ENCODE data around the gene MEGF10.

Gene MEGF10

DNA sequence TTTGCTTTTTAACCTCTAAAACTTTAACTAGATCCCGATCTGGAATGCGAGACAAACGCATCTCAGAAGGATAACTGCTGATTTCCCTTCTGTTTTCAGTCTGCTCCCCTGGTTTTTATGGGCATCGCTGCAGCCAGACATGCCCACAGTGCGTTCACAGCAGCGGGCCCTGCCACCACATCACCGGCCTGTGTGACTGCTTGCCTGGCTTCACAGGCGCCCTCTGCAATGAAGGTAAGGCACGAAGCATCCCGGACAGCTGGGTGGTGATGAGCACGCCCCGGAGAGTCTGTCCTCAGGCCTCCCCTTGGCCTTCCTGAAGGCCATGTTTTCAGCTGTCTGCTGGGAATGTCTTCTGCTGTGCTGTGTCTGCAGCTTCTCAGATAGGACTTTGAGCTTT, 144.0 kb downstream of the MEGF10 start:
- DNase-seq (ENCODE audit: low read depth in 1 of 2, low spot score in 1 of 2): no peak

DNA sequence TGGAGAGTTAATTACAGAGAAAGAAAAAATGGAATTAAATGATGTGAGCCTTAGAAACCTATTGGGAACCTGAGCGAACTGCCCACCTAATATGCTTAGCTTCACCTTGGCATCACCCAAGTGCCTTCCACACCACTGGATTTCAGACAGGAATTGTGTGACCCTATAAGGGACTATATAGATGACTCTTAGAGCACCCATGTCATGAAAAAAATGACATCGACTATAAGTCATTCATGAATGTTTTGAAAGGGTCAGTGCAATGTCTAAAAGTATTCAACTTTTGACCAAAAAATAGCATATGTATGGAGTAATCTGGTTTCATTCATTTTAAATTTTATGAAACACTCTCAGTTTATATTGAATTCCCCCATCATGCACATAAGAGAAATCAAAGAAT, 145.2 kb downstream of the MEGF10 start:
- no peak for DNase-seq (ENCODE audit: low read depth in 1 of 2, low spot score in 1 of 2)

DNA sequence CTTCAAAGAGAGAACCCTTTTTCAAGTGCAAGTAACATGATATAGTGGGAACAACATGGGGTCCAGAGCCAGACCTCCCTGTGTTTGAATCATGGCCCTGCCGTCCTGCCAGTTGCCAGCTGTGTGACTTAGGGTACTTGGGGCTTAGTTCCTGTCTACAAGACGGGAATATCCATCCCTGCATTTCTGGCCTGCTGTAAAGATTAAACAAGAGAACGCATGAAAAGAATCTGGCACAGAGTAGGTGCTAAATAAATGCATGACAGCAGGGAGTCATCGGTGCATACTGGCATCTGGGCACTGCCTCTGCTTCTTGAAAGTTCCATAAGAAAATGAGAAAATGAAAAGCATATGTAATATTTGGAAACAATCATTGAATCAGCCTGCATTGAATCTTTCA, 149.0 kb downstream of the MEGF10 start:
- no peak for DNase-seq (ENCODE audit: low read depth in 1 of 2, low spot score in 1 of 2)

DNA sequence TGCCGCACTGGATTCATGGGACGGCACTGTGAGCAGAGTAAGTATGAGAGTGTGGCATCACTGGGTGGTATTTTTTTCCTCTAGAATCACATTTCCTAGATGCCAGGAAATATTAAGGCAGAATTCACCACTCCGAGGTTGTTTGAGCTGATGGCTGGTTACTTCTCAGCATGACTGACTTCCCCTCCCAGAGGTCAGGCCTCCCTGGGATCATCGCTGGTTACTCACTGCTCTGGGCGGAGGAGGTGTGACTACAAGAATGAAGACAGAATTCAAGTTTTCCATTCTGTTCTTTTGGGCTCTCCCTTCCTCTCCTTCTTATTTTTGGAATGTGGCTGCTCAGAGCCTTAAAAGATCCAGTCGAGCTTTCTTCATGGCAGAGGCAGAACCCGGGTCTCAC, 150.2 kb downstream of the MEGF10 start:
- DNase-seq (ENCODE audit: low read depth in 1 of 2, low spot score in 1 of 2): no peak

DNA sequence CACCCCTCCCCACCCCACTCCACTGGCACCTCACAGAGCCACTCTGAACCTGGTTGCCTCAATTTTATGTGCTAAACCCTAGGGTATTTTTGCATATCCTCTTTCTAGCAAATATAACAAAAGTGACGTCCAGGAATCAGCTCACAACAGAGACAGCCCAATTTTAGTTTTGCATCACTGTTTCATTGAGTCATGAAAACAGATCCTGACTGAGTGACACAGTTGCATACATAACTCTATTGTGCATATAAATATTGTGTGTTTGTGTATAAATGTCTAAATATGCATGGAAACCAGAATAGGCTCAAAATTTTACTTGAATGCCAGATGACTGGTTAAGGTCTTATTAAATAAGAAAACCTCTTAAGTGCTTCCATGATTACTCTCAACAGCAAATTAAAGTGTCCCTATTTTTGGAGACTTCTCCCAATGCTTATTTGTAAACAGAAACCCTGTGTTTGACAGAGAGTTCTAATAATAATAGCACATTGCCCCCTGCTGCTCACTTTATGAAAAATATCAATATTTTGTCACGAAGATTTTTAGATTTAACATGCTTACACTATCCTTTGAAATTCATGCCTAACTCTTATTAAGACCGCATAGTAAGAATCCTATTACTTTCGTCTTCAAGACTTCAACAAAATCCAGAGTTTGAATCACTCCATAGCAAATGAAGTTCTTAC, 151.3 kb downstream of the MEGF10 start:
- DNase-seq (ENCODE audit: low read depth in 1 of 2, low spot score in 1 of 2): no peak

DNA sequence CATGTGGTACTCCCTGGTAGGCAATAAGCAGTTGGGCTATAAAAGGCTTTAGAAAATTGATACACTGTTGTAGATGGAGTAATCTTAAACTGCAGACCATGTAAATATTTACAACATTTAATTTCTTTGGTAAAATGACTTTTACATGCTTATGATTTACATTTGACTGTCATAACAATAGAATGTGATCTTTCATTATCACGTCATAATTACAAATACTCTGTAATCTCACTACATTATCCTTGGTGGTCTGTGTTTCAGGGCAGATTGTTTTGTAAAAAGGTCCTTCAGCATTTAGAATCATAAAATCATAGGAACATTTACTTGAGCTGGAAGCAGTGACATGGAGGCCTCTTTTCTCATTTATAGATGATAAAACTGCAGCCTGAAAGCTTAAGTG, 153.6 kb downstream of the MEGF10 start:
- DNase-seq (ENCODE audit: low read depth in 1 of 2, low spot score in 1 of 2): no peak

DNA sequence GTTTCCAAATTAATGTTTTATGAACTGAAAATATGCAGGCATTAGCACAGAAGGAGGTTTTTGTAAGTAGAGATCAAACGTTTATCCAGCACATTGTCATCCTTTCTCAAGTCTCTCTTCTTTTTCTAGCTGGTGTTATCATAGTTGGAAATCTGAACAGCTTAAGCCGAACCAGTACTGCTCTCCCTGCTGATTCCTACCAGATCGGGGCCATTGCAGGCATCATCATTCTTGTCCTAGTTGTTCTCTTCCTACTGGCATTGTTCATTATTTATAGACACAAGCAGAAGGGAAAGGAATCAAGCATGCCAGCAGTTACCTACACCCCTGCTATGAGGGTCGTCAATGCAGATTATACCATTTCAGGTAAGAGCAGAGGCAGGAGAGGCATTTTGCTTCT, 154.7 kb downstream of the MEGF10 start:
- DNase-seq (ENCODE audit: low read depth in 1 of 2, low spot score in 1 of 2): no peak

DNA sequence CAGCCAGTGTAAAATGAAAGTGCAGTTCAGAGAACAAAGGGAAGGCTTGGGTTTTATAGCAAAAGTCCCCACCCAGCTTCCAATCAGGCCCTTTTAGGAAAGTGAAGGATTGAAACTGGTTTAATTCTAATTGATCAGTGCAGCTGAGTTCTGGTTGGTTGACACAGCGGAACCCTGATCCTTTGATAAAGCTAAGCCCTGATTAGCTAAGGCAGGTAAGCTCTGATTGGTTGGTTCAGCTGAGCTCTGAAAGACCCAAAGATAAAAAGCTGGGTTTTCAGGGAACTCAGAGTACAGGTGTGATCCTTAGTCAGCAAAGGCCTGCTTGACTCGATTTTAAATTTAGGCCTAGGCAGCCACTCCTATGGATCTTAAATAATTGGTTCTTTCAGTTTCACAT, 156.0 kb downstream of the MEGF10 start:
- no peak for DNase-seq (ENCODE audit: low read depth in 1 of 2, low spot score in 1 of 2)

DNA sequence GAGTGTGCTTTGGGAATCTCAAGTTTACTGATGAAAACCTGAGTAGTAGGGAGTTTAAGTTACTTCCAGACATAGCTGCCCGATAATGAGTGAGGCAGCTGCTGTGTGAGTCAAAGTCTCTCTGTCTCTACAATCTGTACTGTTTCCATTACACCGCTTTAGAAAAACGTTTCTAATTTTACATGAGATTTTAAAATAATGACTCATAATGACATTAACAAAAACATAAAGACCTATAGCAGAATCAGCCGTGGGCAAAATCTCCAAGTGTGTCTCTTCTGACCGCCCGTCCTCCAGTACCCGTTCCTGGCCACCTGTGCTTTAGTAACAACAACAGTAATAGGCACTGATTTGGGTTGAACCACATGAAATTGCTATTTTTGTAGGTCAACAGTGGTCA, 157.2 kb downstream of the MEGF10 start:
- no peak for DNase-seq (ENCODE audit: low read depth in 1 of 2, low spot score in 1 of 2)

DNA sequence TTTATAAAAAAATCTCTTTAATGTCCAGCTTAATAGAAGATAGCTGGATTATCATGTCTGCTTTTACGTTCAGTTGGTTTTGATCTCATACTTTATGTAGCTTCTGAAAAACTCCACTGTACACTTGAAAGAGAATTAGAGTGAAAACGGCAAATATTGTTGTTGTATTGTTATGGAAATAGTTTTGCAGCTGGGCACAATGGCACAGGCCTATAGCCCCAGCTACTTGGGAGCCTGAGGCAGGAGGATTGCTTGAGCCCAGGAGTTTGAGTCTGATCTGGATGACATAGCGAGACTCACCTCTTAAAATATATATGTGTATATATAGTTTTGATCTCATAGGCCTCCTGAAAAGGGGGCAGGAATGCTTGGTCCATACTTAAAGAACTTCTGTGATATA, 159.4 kb downstream of the MEGF10 start:
- no peak for DNase-seq (ENCODE audit: low read depth in 1 of 2, low spot score in 1 of 2)

DNA sequence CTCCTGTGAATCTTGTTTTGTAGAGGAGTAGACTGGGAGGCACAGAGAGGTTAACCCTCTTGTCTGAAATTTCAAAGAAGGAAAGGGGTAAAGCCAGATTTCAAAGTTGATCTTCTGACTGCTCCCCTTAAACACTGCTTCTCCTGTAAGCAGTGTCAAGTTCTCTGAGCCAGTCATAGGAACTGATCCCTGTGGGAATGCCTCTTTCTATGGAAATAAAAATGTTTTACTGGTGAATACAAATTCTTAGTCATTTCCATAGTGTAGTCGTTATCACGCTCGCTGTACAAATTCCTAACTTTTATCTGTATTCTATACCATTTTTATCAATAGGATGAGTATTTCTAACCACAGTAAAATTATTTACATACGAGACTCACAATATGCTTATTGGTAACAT, 160.5 kb downstream of the MEGF10 start:
- DNase-seq (ENCODE audit: low read depth in 1 of 2, low spot score in 1 of 2): no peak

DNA sequence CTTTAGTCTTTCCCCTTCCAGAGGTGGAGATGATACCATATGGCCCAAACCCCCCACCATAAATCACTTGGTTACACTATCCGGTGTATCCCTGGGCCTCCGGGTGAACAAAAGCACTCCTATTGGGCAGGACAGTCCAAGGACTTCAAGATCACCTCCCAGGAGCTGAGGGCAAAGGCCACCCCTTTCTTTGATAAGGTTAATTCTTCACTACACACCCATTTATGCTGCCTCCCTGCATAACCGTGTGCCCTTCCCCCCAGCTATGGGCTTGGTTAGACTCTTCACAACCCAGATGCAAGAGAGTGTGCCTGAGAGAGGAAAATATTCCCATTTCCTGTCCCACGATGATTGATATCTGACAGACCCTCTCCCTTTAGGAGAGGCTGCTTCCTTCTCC, 162.0 kb downstream of the MEGF10 start:
- DNase-seq (ENCODE audit: low read depth in 1 of 2, low spot score in 1 of 2): no peak

DNA sequence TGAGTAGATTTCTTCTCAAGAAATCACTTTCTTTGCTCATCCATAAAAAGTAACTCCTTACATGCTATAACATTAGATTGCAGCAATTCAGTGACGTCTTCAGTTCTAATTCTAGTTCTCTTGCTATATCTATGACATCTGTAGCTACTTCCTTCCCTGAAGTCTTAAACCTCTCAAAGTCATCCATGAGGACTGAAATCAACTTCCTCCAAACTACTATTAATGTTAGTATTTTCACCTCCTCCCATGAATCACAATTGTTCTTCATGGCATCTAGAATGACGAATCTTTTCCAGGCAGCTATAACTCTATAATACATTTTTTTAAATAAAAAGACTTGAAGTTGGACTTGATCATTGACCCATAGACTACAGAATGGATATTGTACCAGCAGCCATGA, 180.6 kb downstream of the MEGF10 start:
- no peak for DNase-seq (ENCODE audit: low read depth in 1 of 2, low spot score in 1 of 2)

DNA sequence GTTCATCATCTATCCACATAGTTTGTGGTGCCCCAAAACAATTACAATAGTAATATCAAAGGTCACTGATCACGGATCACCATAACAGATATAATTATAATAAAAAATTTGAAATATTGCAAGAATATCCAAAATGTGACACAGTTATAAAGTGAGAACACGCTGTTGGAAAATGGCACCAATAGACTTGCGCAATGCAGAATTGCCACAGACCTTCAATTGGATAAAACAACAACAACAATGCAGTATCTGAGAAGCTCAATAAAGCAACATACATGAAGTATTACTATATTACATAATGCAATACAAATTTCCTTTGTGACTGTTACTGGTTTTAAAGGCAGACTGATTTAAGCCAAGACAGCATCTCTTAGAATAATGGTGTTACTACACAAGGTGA, 182.1 kb downstream of the MEGF10 start:
- no peak for DNase-seq (ENCODE audit: low read depth in 1 of 2, low spot score in 1 of 2)

DNA sequence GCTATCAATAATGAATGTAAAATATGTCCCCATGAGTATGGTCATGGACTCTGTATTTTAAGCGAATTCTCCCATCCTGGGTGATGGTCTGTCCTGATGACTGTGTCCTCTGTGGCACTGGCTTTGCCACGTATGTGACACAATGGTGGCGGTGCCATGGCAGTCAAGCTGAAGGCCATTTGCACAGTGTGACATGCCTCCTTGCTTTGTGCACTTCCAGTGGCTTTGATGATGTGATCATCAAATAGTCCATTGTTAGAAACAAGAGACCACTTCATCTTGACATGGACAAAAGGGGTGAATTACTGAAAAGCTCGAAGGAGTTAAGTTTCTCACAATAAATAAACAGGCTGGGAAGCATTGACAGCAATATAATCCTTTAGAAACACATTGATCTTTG, 195.9 kb downstream of the MEGF10 start:
- no peak for DNase-seq (ENCODE audit: low read depth in 1 of 2, low spot score in 1 of 2)

DNA sequence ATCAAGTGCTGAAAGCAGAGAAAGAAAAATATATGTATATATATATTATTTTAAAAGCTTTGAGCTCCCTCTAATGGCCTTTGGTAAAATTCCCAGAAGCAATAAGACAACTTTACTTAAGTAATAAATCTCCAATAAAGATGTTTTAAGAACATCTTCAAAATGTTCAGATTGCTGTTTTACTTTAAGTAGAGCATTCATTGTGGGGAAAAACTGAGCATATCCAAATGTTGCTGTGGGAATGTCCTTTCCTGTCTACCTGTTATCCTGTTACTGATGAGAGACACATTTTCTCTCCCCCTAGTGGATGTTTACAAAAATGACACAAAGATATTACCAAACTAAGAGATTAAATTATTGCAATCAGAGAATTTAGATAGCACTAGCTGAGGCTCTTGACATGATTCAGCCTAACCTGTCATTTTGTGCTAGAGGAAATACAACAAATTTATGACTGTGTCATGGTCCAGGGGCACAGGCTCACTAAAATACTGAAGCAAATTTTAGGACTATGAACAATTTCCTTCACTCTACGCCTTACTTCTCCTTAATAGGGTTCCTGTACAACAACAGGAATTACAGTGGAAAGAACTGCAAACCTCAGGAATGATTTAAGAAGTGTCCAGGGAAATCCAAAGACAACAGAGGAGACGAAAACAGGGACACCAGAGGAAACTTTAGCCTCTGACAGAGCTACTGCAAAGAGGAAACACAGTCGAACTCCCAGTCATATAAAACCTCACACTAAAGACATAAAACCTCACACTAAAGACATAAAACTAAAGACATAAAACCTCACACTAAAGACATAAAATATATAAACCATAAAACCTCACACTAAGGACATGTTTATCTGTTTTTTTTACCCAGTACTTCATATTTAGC, 202.5 kb downstream of the MEGF10 start:
- no peak for DNase-seq (ENCODE audit: low read depth in 1 of 2, low spot score in 1 of 2)

DNA sequence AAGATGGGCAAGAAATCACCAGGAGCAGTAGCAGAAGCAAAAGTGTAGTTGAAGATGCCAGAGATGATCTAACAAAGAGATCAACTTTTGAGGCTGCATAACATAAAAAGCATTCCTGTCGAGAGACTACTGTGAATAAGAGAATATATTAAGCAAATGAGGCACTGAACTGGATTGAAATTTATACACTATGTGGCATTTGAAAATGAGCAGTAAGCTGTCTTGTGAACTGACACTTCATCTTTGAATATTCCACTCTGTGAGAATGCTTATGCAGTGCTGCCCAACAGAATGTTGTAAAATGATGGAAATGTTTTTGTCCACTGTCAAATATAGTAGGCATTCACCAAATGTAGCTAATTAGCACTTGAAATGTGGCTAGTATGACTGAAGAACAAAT, 208.0 kb downstream of the MEGF10 start:
- DNase-seq (ENCODE audit: low read depth in 1 of 2, low spot score in 1 of 2): no peak

DNA sequence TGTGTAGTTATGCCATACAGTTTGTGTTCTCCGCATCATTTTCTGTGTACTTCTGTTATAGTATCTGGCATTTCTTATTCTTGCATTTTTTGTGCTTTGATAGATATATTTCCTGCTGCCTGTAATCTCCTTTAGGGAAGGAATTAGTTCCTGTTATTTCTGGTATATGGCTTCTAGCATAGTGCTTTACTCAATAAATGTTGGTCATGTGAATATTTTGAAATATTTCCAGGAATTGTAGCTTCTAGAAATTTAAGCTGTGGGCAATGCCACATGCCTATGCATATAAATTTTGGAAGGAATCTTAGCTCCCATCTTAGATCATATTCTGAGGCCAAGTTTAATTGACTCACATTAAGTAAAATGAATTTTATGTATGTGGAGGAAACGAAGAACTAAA, 215.3 kb downstream of the MEGF10 start:
- no peak for DNase-seq (ENCODE audit: low read depth in 1 of 2, low spot score in 1 of 2)

DNA sequence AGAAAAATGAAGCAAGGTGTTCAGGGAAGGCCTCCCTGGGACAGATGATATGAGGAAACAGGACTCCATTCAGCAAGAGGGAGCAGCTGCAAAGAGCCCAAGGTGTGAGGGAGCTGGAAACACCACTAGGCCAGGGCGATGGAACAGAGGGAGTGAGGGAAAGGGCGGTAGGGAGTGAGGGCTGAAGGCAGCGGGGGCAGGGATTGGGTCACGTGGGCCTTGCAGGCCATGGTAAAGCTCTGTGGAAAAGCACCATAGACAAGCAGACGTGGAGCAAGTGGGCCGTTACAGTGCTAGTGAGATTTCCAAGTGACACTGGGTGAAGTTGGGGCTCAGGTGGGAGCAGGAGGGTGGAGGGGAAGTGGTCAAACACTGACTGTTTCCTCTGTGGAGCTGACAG, 216.0 kb downstream of the MEGF10 start:
- no peak for DNase-seq (ENCODE audit: low read depth in 1 of 2, low spot score in 1 of 2)

DNA sequence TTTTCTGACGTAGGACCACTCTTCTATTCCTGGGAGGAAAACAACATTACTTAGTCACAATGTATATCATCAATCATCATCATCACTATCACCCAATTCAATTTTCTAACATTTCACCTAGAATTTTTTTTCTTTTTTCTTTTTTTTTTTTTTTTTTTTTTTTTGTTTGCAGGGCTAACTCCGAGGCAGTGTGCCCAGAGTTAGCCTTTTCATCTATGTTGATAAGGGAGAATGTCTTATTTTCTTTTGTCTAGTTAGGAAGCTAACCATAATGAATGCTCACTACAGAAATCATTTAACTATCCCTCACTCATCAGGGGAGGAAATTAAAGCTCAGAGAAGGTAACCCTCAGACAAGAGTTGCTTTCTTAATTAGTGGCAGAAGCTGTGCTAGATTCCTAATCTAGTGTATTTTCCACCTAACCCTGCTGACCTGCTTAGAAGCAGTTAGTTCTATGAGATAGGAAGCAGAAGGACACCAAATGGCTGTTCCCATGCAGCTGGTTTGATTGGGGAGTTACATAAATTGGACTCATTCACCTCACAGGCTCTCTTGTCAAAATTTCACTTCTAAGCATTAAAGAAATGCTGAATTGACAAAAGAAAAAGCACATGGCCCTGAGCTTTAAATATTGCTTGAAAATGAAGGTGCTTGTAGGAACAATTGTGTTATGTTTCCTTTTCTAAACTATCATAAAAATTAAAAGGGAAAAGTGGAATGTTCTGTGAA, 218.2 kb downstream of the MEGF10 start:
- DNase-seq (ENCODE audit: low read depth in 1 of 2, low spot score in 1 of 2): no peak
